NOMO-1 treated with DMSO at 0.1 percent for 48 hours (cell line): ENCODE data around the gene IL3RA.
"Not testable (repeated sequence)": the region's sequence is repeated elsewhere in the genome, so short reads cannot be mapped to it uniquely, and the experiment has no call there.

ENCODE experiments used
- DNase-seq: peaks from one replicate; lab custom pipeline; 2025; ENCODE audit not compliant: unreplicated experiment; lab: John Stamatoyannopoulos, UW

Gene IL3RA

GRCh38 chrX:1336331-1336943 lies at the start of gene IL3RA:
Gene IL3RA (plus strand): TSS chrX:1336785. CDS start chrX:1341766, 4,981 bp downstream.
- DNase-seq = peak; percentile 94

- no peak for DNase-seq
Measured at GRCh38 chrX:1289535-1289934, 47.0 kb upstream of the IL3RA start.

- no peak for DNase-seq
Measured at GRCh38 chrX:1291110-1291740, 45.4 kb upstream of the IL3RA start.

- DNase-seq = no peak
Measured at GRCh38 chrX:1292575-1293290, 43.9 kb upstream of the IL3RA start.

GRCh38 chrX:1294301-1295067 lies 42.1 kb upstream of the IL3RA start:
- DNase-seq = no peak

- no peak for DNase-seq
Measured at GRCh38 chrX:1295550-1295949, 41.0 kb upstream of the IL3RA start.

- not testable (repeated sequence) for DNase-seq
Measured at GRCh38 chrX:1297591-1297990, 39.0 kb upstream of the IL3RA start.

- no peak for DNase-seq
Measured at GRCh38 chrX:1300449-1300848, 36.1 kb upstream of the IL3RA start.

GRCh38 chrX:1305411-1305810 lies 31.2 kb upstream of the IL3RA start:
- no peak for DNase-seq

- DNase-seq = no peak
Measured at GRCh38 chrX:1306909-1307625, 29.5 kb upstream of the IL3RA start.

GRCh38 chrX:1307626-1308340 lies 28.8 kb upstream of the IL3RA start:
- DNase-seq = no peak

- no peak for DNase-seq
Measured at GRCh38 chrX:1308476-1308875, 28.1 kb upstream of the IL3RA start.

GRCh38 chrX:1308917-1309316 lies 27.7 kb upstream of the IL3RA start:
- not testable (repeated sequence) for DNase-seq

- DNase-seq = no peak
Measured at GRCh38 chrX:1313788-1314187, 22.8 kb upstream of the IL3RA start.

GRCh38 chrX:1316527-1316926 lies 20.1 kb upstream of the IL3RA start:
- DNase-seq = peak; percentile 93

GRCh38 chrX:1321674-1322073 lies 14.9 kb upstream of the IL3RA start:
- no peak for DNase-seq

GRCh38 chrX:1322393-1322792 lies 14.2 kb upstream of the IL3RA start:
- DNase-seq = peak; percentile 63

GRCh38 chrX:1323315-1323714 lies 13.3 kb upstream of the IL3RA start:
- peak; percentile 85 for DNase-seq

- DNase-seq = peak; percentile 18
Measured at GRCh38 chrX:1325515-1326116, 11.0 kb upstream of the IL3RA start.
